NCI-H1092 (cell line): ENCODE measurements around the gene MAPT.

Source experiments
- DNase-seq: peaks from one replicate; lab custom pipeline; 2025; lab: John Stamatoyannopoulos, UW

MAPT gene

DNA sequence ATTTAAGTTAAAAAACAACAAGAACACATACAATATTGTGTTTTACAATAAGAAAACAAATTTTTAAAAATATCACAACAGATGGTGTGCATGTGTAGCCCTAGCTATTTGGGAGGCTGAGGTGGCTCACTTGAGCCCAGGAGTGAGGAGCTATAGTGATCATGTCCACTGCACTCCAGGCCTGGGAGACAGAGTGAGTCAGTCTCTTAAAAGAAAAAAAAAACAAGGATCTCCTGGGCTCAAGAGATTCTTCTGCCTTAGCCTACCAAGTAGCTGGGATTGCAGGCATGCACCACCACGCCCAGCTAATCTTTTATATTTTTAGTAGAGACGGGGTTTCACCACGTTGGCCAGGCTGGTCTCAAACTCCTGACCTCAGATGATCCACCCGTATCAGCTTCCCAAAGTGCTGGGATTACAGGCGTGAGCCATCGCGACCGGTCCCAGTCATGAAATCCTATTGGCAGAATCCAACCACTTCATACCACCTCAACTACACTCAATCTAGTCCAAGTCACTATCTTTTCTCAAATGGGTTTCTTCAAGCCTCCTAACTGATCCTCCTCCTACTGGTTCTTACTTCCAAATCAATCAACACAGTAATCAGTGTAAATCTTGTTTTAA is 159.7 kb downstream of the MAPT start:
- no peak for DNase-seq

- no peak for DNase-seq
Measured at GRCh38 chr17:46056800-46057304, 162.5 kb downstream of the MAPT start.

DNA sequence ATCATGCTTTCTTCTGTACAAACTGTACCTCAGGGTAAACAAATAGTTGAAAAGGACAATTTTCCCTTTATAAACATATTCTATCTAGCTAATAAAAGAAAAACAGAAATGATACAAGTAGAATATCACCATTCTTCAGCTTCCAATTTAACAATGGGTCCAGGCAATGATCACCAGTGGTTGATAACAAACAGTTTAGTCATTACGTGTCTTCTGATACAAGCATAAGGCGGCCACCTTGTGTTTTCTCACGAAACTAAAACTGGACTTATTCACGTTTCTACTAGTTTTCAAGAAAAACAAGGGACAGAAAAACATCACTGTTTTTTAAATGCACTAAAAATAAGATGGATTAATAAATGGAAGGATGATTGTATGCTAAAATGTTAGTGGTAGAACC is 163.0 kb downstream of the MAPT start:
- DNase-seq, result no peak

- no peak for DNase-seq
Measured at GRCh38 chr17:46059486-46059885, 165.1 kb downstream of the MAPT start.

DNA sequence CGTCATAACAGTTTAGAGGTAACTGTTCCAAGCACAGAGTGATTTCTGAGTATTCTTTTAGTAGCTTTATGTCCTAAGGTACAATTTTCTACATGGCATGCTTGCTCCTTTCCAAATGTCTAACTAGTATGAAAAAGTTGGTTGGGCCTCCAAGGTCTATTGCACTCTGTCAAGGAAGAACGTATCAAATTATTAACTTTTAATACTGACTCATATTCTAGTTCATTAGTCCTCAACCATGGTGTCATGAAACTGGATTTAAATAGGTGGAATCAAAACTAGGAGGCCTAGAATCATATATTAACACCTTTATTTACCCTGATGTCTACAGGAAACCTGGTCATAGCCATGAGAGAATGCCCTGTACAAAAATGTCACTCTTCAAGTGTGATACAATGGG is 166.1 kb downstream of the MAPT start:
- DNase-seq, result no peak

GRCh38 chr17:46061435-46061834 is 167.1 kb downstream of the MAPT start:
- DNase-seq, result no peak

DNA sequence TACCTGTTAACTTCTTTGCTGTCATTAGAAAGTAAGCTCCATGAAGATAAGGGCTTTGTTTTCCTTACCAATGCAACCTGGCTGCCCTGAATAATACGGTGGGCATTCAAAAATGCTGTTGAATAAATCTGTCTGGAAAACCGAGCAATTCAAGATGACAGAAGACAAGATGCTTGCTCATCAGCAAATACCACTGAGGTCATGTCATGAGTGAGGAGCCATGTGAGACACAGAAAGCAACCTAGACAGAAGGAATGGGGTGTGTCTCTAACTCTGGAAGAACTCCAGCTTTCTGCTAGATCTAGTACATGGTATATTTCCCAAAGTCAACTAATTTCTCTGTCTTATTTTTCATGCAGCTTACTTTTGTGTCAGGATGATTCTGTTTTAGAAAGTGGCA is 168.9 kb downstream of the MAPT start:
- no peak for DNase-seq

- no peak for DNase-seq
Measured at GRCh38 chr17:46064460-46064859, 170.1 kb downstream of the MAPT start.

DNA sequence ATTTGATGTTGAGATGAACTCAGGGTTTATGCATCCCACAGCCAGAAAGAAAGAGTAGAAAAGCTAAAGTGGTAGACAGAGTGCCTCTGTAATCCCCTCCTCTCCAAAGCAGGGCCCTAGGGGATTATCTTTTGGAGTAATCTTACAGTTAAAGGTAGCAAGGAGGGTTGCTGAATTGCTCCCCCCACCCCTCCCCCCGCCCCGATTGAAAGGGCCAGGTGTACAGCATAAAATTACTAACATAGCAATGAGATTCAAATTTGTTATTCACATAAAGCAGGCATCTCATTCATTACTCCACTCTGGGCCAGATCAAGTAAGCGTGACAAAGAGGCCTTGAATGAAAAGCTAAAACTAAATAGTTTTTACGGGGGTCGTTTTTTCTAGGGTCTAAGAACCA is 177.4 kb downstream of the MAPT start:
- no peak for DNase-seq

DNA sequence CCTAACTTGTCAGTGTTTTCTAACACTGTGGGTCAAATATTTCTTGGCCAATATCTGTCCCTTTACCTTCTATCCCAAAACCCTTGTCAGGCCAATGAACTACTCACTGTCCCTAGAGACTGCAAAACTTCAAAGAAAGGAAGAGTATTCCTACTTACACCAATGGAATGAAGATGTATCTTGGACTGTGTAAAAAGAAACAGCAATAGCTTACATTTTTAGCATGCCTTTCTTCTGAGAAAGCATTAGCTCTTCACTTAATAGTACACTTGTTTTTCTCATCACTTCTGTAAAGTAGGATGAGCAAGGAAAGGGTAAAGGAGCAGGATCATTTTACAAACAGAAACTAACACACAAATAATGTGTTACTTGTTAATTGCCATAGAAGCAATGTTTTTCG is 178.6 kb downstream of the MAPT start:
- DNase-seq, result no peak

DNA sequence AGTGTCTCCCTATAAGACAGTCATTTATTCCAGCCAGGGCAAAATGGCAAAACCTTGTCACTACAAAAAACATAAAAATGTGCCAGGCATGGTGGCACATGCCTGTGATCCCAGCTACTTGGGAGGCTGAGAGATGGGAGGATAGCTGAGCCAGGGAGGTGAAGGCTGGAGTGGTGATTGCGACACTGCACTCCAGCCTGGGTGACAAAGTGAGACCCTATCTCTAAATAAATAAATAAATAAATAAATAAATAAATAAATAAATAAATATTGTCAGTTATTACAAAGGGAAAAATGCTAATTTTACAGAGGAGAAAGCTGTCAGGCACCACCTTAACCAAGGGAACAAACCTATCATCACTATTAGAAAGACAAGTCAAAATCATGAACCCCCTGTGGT is 180.2 kb downstream of the MAPT start:
- DNase-seq, result no peak
